ENCODE measurements around the gene SNX24.

DNA sequence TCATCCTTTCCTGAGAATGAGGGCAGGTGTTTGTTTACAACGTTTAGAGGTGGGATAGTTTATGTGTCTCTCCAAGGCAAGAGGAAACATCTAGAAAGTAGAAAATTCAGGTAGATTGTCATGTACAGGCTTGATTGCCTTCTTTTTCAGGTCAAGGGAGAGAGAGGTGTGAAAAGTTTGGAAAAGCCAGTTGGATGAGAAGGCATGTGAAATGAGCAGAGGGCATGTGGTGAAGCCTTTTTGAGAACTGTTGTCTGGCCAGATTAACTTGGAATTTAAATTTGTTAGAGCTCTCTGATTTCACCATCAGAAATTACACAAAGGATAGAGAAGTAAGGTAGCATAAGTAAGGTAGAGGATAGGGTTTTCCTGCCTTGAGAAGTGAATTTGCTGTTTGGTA, 74.6 kb downstream of the SNX24 start:
- TF ChIP-seq JUNB (IDR thresholded peaks at IDR 0.05; ENCODE audit: unreplicated experiment) (no peak), EZH2 (IDR thresholded peaks at IDR 0.05; ENCODE audit: low read depth, unreplicated experiment) (no peak), POLR2AphosphoS5 (IDR thresholded peaks at IDR 0.05; ENCODE audit: low read depth) (no peak), EZH2phosphoT487 (IDR thresholded peaks at IDR 0.05; ENCODE audit: unreplicated experiment) (no peak), REST (IDR thresholded peaks at IDR 0.05; ENCODE audit: unreplicated experiment) (no peak), CREB1 (CRISPR knock-in tag; IDR thresholded peaks at IDR 0.05; ENCODE audit: low read depth) (no peak)
- TF ChIP-seq, protein P1, sequence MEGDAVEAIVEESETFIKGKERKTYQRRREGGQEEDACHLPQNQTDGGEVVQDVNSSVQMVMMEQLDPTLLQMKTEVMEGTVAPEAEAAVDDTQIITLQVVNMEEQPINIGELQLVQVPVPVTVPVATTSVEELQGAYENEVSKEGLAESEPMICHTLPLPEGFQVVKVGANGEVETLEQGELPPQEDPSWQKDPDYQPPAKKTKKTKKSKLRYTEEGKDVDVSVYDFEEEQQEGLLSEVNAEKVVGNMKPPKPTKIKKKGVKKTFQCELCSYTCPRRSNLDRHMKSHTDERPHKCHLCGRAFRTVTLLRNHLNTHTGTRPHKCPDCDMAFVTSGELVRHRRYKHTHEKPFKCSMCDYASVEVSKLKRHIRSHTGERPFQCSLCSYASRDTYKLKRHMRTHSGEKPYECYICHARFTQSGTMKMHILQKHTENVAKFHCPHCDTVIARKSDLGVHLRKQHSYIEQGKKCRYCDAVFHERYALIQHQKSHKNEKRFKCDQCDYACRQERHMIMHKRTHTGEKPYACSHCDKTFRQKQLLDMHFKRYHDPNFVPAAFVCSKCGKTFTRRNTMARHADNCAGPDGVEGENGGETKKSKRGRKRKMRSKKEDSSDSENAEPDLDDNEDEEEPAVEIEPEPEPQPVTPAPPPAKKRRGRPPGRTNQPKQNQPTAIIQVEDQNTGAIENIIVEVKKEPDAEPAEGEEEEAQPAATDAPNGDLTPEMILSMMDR (conservative IDR thresholded peaks at IDR 0.05; ENCODE audit: low read depth in 2 of 2), result no peak

Measured in GM23338 (cell line).